Measurements from ENCODE around the gene FBLIM1. TPM values are rescaled to one million over a fixed set of nuclear protein-coding genes. Genes with fewer than 3 reads are reported as not detected.

Gene FBLIM1
- total RNA-seq, 1 donor from 2014 or later, result not detected

DNA sequence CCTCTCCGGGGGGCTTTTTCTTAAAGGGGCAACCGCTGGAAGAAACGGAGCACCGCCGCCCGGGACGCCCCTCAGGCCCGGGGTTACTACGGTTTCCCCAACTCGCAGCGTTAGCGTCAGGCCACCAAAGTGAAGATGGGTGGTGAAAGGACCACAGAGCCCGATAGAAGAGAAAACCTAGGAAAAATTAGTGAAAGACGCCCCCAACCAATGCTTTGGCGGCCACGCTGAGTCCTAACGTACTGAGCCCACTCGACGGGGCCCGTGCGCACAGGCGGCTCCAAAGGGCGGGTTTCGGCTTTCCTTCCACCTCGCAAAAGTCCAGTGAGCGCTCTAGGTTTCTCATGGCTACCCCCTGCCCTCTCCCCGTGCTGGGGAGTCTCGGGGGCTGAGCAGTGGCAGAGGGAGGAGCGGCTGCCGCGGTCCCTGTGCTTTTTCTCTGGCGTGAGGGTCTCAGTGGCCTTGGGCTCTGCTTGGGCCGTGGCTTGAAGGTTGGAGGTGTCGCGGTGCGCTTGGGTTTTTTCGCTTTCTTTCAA is 76.7 kb downstream of the FBLIM1 start:
- DNase-seq (no peak), ATAC-seq (ENCODE audit: low read depth) (peak; percentile 8)
- peak overlapping the region; percentile 98 for H3K27ac Mint-ChIP-seq
- POLR2A ChIA-PET, result interaction anchor here (0.7 to 6.1 kb wide), 17 partner anchors 11 to 1069 kb away, joined by 3 to 231 read pairs (median 14); partner anchors contain the start of genes SPEN and ZBTB17
- peaks cover 51% of the 10 kb centered on the region for H3K4me1 Mint-ChIP-seq
- intact Hi-C loops (cut with micrococcal nuclease), result loop anchor here (1.0 to 5.0 kb wide), 4 partner anchors 12 to 532 kb away; partner anchors contain the start of genes CASP9, SPEN and SZRD1
- CTCF ChIA-PET, result no interaction called here
- H3K9me3 Mint-ChIP-seq, result no peaks in the 10 kb centered on the region
- TF ChIP-seq, protein P1, sequence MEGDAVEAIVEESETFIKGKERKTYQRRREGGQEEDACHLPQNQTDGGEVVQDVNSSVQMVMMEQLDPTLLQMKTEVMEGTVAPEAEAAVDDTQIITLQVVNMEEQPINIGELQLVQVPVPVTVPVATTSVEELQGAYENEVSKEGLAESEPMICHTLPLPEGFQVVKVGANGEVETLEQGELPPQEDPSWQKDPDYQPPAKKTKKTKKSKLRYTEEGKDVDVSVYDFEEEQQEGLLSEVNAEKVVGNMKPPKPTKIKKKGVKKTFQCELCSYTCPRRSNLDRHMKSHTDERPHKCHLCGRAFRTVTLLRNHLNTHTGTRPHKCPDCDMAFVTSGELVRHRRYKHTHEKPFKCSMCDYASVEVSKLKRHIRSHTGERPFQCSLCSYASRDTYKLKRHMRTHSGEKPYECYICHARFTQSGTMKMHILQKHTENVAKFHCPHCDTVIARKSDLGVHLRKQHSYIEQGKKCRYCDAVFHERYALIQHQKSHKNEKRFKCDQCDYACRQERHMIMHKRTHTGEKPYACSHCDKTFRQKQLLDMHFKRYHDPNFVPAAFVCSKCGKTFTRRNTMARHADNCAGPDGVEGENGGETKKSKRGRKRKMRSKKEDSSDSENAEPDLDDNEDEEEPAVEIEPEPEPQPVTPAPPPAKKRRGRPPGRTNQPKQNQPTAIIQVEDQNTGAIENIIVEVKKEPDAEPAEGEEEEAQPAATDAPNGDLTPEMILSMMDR (IDR thresholded peaks at IDR 0.05), result no peak
- H3K36me3 Mint-ChIP-seq (ENCODE audit: low read depth), result peaks cover 17% of the 10 kb centered on the region
- peak overlapping the region; percentile 90 for H3K4me3 Mint-ChIP-seq
- H3K27me3 Mint-ChIP-seq, result no peaks in the 10 kb centered on the region

DNA sequence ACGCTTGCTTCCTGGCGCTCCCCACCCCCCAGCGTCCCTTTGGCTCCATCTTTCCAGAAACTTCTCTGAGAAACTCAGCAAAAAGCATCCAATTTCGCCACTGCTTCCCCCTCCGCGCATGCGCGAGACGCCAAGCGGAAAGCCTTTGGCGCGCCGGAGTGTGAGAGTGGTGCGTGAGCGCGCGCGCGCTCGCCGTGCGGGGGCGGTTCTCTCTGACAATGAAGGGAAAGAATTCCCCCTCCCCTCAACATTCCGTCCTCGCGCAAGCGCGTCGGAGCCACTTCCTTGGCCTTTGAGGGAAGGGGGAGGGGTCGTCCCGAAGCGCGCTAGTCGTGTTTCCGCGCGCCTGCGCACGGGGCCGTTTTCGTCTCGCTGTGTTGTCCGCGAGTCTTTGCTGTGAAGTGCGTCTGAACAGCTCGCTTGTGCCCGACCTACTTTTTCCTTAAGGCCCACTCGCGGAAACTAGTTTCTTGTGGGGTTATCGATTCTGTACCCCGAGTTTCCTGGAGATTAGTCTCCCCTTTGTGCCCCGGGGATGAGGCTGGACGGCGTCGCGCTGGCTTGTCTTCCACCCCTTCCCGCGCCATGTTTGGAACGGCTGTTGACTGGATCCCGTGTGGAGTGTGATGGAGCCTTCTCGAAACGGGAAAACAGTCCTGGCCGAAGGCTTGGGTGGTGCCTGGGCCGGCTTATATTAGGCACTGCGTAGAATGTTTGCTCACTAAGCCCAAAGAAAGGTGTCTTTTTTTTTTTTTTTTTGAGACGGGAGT is 77.3 kb downstream of the FBLIM1 start:
- peak overlapping the region; percentile 90 for H3K4me3 Mint-ChIP-seq
- intact Hi-C loops (cut with micrococcal nuclease), result loop anchor here (1.0 to 5.0 kb wide), 4 partner anchors 11 to 531 kb away; partner anchors contain the start of genes CASP9, SPEN and SZRD1
- no peaks in the 10 kb centered on the region for H3K9me3 Mint-ChIP-seq
- H3K27me3 Mint-ChIP-seq, result no peaks in the 10 kb centered on the region
- peaks cover 45% of the 10 kb centered on the region for H3K4me1 Mint-ChIP-seq
- peaks cover 17% of the 10 kb centered on the region for H3K36me3 Mint-ChIP-seq (ENCODE audit: low read depth)
- peak overlapping the region; percentile 98 for H3K27ac Mint-ChIP-seq
- TF ChIP-seq, protein P1 (IDR thresholded peaks at IDR 0.05), result no peak
- ATAC-seq (ENCODE audit: low read depth) (peak; percentile 49), DNase-seq (peak; percentile 96)
- ChIA-PET CTCF (no interaction called here), POLR2A (interaction anchor here (0.6 to 5.5 kb wide), 18 partner anchors 12 to 1069 kb away, joined by 3 to 231 read pairs (median 5); partner anchors contain the start of genes SPEN and ZBTB17)

Other genes with a start within 250 kb of the FBLIM1 start
- 13.4 and 15.7 TPM in 2 replicates for gene CASP9, start 234.6 kb upstream of the FBLIM1 start, total RNA-seq
- gene DNAJC16, start 231.9 kb upstream of the FBLIM1 start, total RNA-seq, result 35.5 and 35.9 TPM in 2 replicates
- 8.1 TPM in 2 replicates for gene AGMAT, start 173.7 kb upstream of the FBLIM1 start, total RNA-seq
- 45.8 and 59.1 TPM in 2 replicates for gene DDI2, start 141.3 kb upstream of the FBLIM1 start, total RNA-seq
- gene PLEKHM2, start 74.5 kb upstream of the FBLIM1 start, total RNA-seq, result 100 and 105 TPM in 2 replicates
- 3.8 and 5.8 TPM in 2 replicates for gene SLC25A34, start 22.5 kb upstream of the FBLIM1 start, total RNA-seq
- not detected in 2 replicates for gene TMEM82, start 16.3 kb upstream of the FBLIM1 start, total RNA-seq
- 1.7 and 1.9 TPM in 2 replicates for gene UQCRHL, start 48.9 kb downstream of the FBLIM1 start, total RNA-seq
- 116 and 123 TPM in 2 replicates for gene SPEN, start 88.9 kb downstream of the FBLIM1 start, total RNA-seq
- gene ZBTB17, start 217.3 kb downstream of the FBLIM1 start, total RNA-seq, result 109 and 121 TPM in 2 replicates
- gene SRARP, start 245.4 kb downstream of the FBLIM1 start, total RNA-seq, result 0.07 TPM in 1 of 2 replicates, not detected in the other

Data from activated B cell treated with CpG ODN at 0.5 μM for 24 hours (primary cell).